Measurements from ENCODE around the gene FMN2.

FMN2 gene

GRCh38 chr1:240426051-240426450, 334.4 kb downstream of the FMN2 start:
- no peak overlapping the region for H3K4me2 ChIP-seq
- H3K9ac ChIP-seq, result no peak overlapping the region
- TF ChIP-seq, protein P1, sequence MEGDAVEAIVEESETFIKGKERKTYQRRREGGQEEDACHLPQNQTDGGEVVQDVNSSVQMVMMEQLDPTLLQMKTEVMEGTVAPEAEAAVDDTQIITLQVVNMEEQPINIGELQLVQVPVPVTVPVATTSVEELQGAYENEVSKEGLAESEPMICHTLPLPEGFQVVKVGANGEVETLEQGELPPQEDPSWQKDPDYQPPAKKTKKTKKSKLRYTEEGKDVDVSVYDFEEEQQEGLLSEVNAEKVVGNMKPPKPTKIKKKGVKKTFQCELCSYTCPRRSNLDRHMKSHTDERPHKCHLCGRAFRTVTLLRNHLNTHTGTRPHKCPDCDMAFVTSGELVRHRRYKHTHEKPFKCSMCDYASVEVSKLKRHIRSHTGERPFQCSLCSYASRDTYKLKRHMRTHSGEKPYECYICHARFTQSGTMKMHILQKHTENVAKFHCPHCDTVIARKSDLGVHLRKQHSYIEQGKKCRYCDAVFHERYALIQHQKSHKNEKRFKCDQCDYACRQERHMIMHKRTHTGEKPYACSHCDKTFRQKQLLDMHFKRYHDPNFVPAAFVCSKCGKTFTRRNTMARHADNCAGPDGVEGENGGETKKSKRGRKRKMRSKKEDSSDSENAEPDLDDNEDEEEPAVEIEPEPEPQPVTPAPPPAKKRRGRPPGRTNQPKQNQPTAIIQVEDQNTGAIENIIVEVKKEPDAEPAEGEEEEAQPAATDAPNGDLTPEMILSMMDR (conservative IDR thresholded peaks at IDR 0.05; ENCODE audit: low read depth, low read length), result no peak

GRCh38 chr1:240435996-240436566, 344.4 kb downstream of the FMN2 start:
- no peaks in the 10 kb centered on the region for H3K4me1 ChIP-seq (ENCODE audit: low read depth, poor library complexity, severe bottlenecking)
- H3K27ac ChIP-seq, result no peak overlapping the region
- H3K4me3 ChIP-seq (IDR thresholded peaks at IDR 0.05; ENCODE audit: insufficient read depth, low read depth, low read length), result no peak overlapping the region
- no peaks in the 10 kb centered on the region for H3K36me3 ChIP-seq (ENCODE audit: insufficient read depth)
- H3K4me2 ChIP-seq, result no peak overlapping the region
- H3K27me3 ChIP-seq (ENCODE audit: insufficient read depth, low read depth), result no peaks in the 10 kb centered on the region
- H4K20me1 ChIP-seq (ENCODE audit: insufficient read depth), result no peaks in the 10 kb centered on the region
- TF ChIP-seq, protein P1 (conservative IDR thresholded peaks at IDR 0.05; ENCODE audit: low read depth, low read length), result no peak
- H2AFZ ChIP-seq (ENCODE audit: low read depth), result no peak overlapping the region
- H3K9ac ChIP-seq, result no peak overlapping the region
- no peaks in the 10 kb centered on the region for H3K79me2 ChIP-seq (ENCODE audit: insufficient read depth, low read depth)

More at GRCh38 chr1:240426051-240426450, 334.4 kb downstream of the FMN2 start:
- Histone ChIP-seq H3K4me1 (ENCODE audit: low read depth, poor library complexity, severe bottlenecking) (no peaks in the 10 kb centered on the region), H3K4me3 (IDR thresholded peaks at IDR 0.05; ENCODE audit: insufficient read depth, low read depth, low read length) (no peak overlapping the region), H3K36me3 (ENCODE audit: insufficient read depth) (no peaks in the 10 kb centered on the region), H4K20me1 (ENCODE audit: insufficient read depth) (no peaks in the 10 kb centered on the region), H3K27ac (no peak overlapping the region), H3K27me3 (ENCODE audit: insufficient read depth, low read depth) (no peaks in the 10 kb centered on the region), H2AFZ (ENCODE audit: low read depth) (no peak overlapping the region), H3K79me2 (ENCODE audit: insufficient read depth, low read depth) (no peaks in the 10 kb centered on the region)

DNA sequence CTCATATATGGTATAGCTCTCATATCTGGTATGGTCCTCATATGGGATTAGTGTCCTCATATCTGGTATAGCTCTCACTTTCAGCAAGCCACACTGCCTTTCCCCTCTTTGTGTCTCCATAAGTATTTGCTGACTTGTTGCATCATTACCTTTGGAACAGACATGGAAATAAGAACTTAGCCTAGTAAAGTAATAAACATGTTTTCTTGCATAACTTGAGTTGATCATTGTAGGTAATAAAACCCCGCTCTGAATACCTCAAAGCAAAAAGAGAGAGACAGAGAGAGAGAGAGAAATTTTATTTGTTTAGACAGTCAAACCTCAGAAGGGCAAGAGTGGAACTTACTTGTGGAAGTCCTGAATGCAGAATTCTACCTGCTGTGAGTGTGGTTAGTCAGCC, 350.0 kb downstream of the FMN2 start:
- H3K36me3 ChIP-seq (ENCODE audit: insufficient read depth), result no peaks in the 10 kb centered on the region
- TF ChIP-seq, protein P1 (conservative IDR thresholded peaks at IDR 0.05; ENCODE audit: low read depth, low read length), result no peak
- no peak overlapping the region for H2AFZ ChIP-seq (ENCODE audit: low read depth)
- no peak overlapping the region for H3K27ac ChIP-seq
- H3K4me1 ChIP-seq (ENCODE audit: low read depth, poor library complexity, severe bottlenecking), result no peaks in the 10 kb centered on the region
- H3K27me3 ChIP-seq (ENCODE audit: insufficient read depth, low read depth), result no peaks in the 10 kb centered on the region
- H3K79me2 ChIP-seq (ENCODE audit: insufficient read depth, low read depth), result no peaks in the 10 kb centered on the region
- H3K9ac ChIP-seq, result no peak overlapping the region
- no peak overlapping the region for H3K4me2 ChIP-seq
- no peaks in the 10 kb centered on the region for H4K20me1 ChIP-seq (ENCODE audit: insufficient read depth)
- no peak overlapping the region for H3K4me3 ChIP-seq (IDR thresholded peaks at IDR 0.05; ENCODE audit: insufficient read depth, low read depth, low read length)

DNA sequence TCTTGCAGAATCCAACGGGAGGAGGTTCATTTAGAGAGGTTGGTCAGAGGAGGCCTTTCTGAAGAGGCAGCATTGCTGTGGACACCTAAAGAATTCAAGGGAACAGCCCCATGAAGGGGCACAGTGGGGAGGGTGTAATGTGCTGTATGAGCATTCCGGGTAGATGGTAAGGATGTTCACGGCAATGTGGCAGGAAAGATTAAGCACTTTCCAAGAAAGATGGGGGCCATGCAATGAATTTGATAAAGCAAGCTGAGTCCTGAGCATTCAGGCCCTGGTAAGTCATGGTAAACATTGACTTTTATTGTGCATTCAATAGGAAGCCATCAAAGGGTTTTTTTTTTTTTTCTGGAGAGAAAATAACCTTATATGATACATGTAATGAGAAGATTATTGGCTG, 353.7 kb downstream of the FMN2 start:
- no peaks in the 10 kb centered on the region for H3K79me2 ChIP-seq (ENCODE audit: insufficient read depth, low read depth)
- H3K27me3 ChIP-seq (ENCODE audit: insufficient read depth, low read depth), result no peaks in the 10 kb centered on the region
- no peaks in the 10 kb centered on the region for H3K4me1 ChIP-seq (ENCODE audit: low read depth, poor library complexity, severe bottlenecking)
- no peak overlapping the region for H3K4me2 ChIP-seq
- no peaks in the 10 kb centered on the region for H4K20me1 ChIP-seq (ENCODE audit: insufficient read depth)
- H3K4me3 ChIP-seq (IDR thresholded peaks at IDR 0.05; ENCODE audit: insufficient read depth, low read depth, low read length), result no peak overlapping the region
- H3K9ac ChIP-seq, result no peak overlapping the region
- H3K36me3 ChIP-seq (ENCODE audit: insufficient read depth), result no peaks in the 10 kb centered on the region
- TF ChIP-seq, protein P1 (conservative IDR thresholded peaks at IDR 0.05; ENCODE audit: low read depth, low read length), result no peak
- no peak overlapping the region for H2AFZ ChIP-seq (ENCODE audit: low read depth)
- H3K27ac ChIP-seq, result no peak overlapping the region
